DMS 273 treated with DMSO at 0.1 percent for 48 hours (cell line): ENCODE results near the gene RGS13.

Experiments
- DNase-seq: peaks from one replicate; lab custom pipeline; 2025; lab: John Stamatoyannopoulos, UW

The RGS13 gene, protein sequence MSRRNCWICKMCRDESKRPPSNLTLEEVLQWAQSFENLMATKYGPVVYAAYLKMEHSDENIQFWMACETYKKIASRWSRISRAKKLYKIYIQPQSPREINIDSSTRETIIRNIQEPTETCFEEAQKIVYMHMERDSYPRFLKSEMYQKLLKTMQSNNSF

DNA sequence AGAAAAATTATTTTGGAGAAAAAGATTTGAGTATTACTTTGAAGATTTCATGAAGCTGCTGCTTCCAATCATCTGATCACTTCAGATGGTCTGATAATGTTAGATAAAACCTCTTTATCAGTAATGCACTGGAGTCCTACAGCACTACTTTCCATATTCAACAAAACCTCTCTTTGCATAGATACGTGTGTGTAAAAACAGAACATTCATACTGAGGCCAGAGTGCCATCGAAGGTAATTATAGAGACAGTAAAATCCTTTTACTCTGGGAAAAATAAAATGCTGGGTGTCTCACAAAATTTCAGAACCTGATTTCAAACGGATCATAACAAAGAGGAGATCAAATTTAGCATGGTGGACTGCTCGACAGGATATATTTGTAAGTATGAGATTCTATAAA, at the start of gene RGS13:
RGS13 (plus strand) TSS at position 209 of the 400 bp plus-strand sequence. CDS start 8,188 bp downstream, outside the sequence.
- no peak for DNase-seq

DNA sequence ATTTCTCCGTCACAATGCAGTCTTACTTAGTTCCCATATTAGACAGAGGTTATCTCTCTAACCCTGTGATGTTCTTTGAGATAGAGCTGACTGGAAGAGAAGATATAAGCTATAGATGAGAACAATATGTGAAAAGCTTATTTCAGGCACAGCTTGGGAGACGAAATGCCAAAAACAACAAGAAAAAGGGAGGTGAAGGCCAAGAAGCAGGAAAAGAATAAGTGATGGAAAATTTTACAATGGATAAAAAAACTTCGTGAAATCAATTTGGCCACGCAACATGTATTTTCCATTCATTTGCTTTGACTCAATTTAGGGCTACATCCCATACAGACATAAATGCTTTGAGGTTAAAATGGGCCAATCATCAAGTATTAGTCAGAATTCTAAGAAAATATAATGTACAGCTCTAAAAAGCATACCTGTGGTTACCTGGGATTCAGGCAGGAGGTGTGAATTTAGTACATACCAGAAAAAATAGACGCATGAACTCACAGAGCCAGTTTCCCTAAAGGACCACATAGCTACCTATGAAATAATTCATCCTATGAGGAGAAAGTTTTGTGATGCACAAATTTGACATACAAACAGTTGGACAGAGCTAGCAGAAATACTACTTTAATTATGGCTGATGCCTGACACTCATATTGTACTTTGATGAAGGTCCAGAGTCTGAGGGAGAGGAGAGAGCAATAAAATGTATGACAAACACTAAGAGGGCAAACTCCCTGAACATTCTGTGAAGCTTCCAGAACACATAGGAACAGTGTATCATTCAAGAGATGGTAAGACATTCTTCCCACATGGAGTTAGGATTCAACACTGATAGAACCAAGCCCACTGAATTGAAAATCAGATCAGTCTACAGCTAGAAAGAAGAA, 48.3 kb upstream of the RGS13 start:
- no peak for DNase-seq

DNA sequence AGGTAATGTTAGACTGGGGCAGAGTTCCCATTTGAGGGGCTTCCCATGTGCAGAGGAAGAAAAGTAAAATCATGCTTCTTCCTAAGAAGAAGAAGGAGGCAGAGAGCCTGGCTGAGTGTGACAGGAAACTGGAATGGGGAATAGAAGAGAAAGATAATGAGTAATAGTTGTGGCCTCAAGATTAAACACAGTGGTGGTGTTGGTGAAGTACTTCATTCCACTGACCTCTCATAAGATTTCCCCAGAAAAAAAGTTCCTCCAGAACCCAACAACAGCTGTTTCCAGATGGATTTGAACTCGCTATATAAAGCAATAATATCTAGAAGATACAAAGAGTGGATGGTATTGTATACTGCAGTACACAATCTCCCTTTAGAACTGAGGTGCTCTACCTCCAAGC, 47.4 kb upstream of the RGS13 start:
- no peak for DNase-seq

DNA sequence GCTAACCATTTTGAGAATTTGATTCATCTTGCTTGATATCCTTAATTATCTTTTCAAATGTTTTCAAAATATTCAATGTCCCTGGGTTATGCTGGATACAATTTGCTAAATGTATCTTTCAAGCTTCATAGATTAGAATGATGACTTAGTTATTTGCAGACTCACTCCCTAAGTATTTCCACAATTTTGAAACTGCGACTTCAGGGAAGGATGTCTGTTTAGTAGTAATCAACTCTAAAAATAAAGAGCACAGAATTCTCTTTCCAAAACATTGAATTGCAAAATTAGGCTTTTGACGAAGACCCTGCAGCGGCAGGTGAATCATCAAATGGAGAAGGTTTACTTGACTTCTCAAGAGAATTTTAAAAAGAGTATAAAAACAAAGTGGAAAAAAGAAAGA, 46.1 kb upstream of the RGS13 start:
- no peak for DNase-seq

DNA sequence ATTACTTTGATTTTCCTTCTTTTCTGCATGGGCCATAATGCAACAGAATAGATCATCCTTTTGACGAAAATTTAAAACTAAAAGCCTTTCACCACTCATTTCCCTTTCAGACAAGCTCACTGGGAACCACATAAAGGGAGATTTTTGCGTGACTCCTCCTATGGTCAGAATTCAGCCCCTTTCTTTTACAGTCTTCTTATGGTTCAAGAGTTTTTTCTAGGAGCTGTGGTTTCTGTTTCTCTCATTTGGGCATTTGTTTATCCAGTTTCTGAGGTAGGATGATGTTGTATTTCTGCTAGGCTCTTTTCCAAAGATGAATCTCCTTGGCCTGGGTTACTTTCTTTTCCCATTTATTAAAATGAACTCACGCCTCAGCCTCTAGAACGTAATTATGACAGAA, 43.4 kb upstream of the RGS13 start:
- DNase-seq: no peak

DNA sequence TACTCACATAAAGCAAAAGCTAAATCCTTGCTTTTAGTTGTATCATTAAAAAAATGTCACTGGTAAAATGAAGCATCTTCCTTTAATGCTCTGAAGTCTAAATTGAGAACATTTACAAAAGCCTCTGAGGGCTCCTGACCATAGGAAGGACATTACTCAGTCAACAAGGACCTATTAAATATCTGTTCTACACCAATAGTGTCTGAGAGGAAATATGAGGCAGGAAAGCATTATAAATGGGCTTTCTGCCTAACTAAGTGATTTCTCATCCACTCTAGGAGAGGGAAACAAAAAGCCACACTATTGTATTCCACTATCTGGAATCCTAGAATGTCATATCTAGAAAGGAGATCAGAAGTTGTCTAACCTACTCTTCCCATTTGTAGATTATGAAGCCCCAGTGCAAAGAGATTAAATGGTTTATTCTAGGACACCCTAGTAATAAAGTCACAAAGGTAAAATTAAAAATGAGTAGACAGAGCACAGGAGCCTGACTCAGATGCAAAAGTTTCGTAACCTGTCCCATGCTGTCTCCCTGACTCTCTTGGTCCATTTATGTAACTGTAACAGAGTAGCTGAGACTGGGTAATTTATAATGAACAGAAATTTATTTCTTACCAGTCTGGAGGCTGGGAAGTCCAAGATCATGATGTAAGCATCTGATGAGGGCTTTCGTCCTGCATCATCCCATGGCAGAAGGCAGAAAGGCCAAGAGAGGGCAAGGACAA, 42.8 kb upstream of the RGS13 start:
- DNase-seq: no peak

DNA sequence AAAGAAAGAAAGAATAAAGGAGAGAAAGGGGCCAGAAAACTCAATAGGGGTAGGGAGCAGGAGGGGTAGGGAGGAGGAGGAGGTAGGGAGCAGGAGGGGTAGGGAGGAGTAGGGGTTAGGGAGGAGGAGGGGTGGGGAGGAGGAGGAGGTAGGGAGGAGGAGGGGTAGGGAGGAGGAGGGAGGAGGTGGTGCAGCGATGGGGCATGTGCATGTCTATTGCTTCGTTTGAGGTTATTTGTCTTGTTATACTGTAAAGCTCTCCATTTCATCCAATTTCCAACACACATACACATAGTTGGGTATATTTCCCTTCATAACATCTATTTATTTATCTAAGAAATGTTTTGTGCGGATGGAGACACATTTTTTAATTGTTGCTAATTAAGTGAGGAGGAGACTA, 40.6 kb upstream of the RGS13 start:
- DNase-seq: no peak

DNA sequence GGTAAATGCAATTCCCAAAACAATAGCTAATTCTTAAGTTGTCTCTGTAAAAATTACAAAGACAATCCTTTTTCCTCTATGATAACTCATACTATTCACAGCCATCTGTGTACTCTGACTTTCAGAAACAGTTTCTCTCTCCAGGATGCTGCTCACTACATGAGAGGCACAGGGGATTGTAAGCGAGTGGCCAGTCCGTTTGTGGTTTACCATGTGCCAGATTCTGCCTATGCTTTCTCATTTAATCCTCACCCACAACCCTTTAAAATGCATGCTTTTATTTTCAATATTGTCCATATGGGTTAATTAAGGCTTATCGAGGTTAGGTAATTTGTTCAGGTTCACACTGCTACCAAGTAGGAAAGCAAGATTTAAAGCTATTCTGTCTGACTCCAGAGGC, 37.4 kb upstream of the RGS13 start:
- no peak for DNase-seq

DNA sequence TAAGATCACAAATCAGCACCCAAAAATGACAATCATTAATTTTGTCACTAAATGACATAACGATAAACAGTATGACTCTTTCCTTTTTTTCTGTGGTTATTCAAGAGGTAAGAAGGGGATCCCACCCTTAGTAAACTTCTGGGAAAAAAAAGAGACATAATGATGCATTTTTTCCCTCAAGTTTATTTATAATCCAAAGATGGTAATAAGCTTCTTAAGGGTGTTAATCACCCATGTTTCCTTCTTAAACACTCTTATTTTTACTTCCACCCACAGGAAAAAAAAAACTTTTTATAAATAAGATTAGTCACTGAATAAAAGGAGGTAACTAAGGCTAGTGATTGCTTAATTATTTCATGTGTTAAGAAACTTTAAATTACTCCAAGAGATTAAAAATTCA, 35.7 kb upstream of the RGS13 start:
- DNase-seq: no peak

DNA sequence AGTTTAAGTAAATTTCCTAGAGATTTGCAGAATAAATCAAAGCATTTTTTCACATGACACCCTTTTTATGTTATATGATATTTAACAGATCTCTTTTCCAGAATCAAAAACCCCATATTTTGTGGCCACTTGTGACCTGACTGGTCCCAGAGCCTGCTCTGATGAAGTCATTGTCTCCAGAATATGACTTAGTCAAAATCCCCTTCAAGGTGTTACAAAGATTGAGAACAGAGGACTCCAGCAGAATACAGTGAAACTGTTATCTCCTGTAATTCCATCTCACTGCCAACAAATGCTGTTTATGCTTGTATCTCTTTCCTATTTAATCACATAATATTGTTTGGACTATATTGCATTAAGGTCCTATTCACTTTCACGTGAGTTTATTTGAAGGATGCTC, 34.8 kb upstream of the RGS13 start:
- no peak for DNase-seq

DNA sequence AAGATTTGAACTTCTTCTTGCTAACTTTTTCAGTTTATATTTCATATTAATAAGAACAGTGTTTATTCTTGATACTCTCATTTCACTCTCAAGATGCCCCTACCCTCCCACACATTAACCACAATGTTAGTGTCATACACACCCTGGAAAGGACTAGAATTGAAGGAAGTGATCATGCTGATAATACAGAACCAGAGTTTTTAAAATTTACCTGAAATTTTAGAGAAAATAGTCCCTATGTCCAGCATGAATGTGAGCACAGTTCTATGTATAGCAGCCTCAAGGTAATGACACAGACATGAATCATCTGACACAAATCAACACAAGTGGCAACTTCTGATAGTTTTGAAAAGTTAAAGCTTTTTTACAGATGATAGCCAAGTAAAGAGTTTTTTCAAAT, 34.4 kb upstream of the RGS13 start:
- DNase-seq: no peak

DNA sequence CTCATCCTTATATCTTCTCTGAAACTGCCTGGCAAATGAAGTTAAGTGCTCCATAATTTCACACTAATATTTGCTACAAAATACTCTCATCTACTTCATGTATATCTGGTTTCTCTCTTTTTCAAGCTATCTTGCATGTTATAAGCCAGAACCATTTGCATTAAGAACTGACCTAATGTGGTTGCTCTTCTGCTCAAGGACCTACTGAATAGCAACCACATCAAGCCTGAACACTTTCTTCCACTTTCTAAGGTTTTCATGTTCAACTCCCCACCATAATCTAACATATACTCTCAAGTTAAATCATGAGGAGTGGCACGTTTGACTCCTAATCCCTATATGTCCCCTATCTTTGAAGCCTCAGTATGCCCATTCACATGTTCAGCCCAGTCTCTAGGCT, 33.2 kb upstream of the RGS13 start:
- DNase-seq: no peak

DNA sequence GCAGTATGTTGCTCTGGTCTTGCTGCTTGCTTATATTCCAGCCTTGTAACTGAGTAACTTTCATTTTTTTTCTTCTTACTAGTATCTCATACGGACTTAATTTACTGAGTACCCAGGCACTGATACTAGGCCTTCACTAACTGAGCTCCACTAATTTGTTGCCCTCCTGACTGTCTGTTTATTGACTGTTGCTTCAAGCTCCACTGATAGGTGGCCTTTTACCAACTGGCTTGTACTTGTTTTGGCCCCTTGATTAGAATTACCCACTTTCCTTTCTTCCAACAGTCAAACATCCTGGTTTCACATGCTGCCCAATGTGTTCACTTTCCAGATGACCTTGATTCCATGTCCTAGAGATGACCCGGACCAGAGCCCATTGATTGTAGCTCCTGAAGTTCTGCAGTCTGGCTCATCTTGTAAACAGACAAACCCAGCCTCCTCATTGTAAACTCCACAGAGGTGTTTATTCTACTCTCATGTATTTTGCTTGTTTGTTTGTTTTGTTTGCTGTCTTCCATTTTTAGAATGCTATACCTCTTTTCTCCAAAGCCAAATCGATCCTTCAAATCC, 32.6 kb upstream of the RGS13 start:
- DNase-seq: no peak

DNA sequence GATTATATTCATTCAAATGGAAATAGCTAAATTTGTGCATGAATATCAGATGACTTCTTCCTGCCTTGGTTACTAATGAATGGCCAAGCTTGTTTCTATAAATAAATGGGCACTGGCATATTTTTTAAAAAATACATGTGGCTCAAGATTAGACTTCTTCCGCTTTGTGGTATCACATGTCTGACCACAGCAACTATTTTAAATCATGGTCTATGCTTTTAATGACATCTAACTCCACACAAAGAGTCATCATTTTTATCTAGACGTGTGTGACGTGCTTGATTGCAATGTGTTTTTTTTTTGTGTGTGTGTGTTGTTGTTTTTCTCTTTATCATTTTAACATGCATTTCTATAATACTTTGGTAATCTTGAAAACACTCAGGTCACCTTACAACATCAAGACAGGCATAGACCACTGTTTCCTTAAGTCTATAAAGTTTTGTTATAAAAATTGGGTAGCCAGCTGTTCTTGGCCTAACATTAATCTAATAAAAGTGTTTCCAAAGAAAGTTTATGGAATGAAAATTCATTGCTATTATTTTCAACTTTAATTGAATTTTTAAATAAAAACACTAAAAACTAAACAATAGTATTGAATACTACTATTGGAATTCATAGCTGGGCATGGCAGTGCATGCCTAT, 30.8 kb upstream of the RGS13 start:
- no peak for DNase-seq

DNA sequence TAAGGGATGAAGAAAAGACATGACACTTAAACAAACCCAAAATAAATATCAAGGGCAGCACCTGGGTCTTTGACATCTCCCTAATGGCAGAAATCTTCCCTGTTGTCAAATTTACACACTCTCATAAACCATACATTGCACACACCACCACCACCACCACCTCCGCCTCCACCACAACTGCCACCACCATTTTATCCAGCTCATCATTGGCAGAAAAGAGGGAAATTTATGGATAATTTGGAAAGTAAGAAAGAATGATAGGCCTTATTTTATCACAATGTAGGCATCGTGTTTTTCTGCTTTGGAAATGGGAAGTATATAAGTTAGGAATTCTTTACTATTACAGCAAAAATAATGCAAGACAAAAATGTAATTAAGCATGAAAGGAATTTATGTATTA, 27.3 kb upstream of the RGS13 start:
- no peak for DNase-seq

DNA sequence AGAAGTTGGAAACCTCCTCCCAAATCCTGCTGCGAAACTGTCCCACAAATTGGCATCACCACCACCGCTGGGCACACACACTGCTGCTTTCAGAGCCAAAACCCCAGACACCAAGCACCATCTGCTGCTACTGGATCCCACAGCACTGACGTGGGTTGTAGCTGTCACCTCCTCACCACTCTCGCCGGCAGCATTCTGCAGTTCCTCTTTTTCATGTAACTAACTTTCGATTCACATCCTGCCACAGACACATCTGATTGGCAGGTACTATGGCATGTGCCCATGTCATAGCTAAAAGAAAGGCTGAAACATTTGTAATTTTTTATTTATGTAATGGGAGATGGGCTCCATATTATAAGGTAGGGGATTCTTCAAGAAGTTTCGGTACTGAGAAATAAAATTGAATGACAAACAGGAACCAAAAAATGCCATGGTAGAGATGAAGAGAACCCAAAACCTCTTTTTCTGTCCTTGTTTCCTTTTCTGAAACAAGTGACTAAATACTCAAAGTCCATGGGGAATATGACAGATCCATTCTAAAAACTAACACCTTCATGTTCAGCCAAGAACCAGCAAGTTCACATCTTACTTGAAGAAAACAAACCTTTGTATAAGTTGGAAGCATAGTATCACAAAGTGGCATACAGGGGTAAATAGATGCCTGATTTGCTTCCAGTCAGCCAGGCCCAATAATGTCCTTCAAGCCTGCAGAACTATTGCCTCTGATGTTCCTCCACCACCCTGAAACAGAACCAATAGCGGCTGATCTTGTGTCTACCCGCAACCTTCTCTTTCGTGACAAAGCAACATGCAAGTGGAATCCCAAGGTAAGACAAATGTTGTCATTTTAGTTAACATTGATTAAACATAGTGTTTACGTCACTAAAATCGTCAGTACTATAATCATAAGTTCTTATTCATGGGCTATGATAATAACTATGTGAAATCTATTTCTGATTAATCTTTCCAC, 26.6 kb upstream of the RGS13 start:
- no peak for DNase-seq

DNA sequence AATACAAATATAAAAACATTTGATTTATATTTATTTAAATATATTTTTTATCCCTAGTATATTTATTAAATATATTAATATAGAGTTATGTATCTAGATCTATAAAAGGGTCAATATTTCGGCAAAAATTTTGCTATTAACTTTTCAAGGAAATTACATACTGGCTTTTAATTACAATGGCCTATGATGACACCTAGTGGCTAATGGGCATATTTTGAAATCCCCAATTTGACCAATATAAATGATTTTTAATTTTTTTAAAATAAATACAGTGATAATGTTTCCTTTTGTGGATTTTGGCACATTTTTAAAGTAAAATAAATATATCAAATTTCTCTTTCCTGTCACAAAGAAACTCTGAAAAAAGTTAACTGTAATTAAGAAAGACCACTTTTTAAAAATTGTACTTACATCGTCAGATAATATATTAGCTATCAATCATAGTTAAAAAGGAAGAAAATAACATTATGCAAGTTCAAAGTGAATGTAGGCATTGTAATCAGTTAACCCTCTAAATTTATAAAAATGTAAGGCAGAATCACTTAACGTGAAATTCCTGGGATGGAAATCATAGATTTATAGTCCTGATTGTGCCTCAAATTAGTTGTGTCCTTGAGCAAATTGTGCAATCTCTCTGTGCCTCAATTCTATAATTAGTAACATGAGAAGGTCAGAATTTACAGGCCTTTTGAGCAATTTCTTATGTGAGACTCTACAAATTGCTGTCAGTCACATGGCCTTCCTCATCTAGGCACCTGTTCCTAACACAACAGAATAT, 25.6 kb upstream of the RGS13 start:
- DNase-seq: no peak

DNA sequence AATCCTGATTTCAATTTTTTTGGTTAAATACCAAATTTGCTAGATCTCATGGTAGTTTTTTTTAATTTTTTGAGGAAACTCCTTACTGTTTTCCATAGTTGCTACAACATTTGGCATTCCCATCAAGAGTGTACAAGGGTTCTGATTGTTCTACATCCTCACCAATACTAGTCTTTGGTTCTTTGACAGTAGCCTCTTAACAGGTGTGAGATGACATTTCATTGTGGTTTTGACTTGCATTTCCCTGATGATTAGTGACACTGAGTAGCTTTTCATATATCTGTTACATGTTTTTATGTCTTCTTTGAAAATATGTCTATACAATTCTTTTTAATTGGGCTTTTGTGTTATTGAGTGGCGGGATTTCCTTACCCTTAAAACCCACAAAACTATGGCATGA, 20.9 kb upstream of the RGS13 start:
- no peak for DNase-seq

DNA sequence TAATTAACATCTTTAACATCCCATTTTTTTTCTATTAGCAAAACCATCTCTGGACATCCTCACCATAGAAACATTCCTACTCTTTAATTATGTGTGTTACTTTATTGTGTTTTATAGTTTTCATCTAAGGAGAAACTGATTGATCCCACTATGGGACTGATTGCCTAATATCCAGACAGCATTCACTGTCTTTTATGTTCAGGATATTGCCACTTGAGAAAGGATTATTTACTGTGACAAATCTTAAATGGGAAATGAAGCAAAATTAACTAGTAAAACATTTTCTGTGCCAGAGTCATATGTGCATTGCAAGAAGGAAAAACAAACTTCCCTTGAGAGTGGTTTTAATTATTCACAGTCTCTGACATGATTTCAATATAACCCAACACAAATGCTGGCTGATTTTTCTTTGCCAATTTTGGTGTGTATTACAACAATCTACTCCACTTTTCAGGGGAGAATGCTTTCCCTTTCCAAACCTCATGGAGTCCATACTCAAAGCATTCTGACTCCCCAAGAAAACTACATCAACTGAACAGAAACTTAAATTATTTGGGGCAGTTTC, 15.8 kb upstream of the RGS13 start:
- DNase-seq: no peak
